ENCODE results near the gene CEP290. TPM values are rescaled to one million over a fixed set of nuclear protein-coding genes. Genes with fewer than 3 reads are reported as not detected.

Gene CEP290
- total and polyA plus RNA-seq, 2 donors (not counting 3 experiments of a cell fraction or from before 2014, with no cell fraction given) = 3.9 to 16.5 TPM

- FAIRE-seq = no peak
- TF ChIP-seq POLR2A (IDR thresholded peaks at IDR 0.05; ENCODE audit: low read depth, low read length) = no peak
- no peak for TF ChIP-seq GATA2 (IDR thresholded peaks at IDR 0.05; ENCODE audit: insufficient read depth, insufficient read length, low read depth, low read length)
- no peak for TF ChIP-seq MYC (IDR thresholded peaks at IDR 0.05; ENCODE audit: low read depth, low read length)
- TF ChIP-seq, protein P1, sequence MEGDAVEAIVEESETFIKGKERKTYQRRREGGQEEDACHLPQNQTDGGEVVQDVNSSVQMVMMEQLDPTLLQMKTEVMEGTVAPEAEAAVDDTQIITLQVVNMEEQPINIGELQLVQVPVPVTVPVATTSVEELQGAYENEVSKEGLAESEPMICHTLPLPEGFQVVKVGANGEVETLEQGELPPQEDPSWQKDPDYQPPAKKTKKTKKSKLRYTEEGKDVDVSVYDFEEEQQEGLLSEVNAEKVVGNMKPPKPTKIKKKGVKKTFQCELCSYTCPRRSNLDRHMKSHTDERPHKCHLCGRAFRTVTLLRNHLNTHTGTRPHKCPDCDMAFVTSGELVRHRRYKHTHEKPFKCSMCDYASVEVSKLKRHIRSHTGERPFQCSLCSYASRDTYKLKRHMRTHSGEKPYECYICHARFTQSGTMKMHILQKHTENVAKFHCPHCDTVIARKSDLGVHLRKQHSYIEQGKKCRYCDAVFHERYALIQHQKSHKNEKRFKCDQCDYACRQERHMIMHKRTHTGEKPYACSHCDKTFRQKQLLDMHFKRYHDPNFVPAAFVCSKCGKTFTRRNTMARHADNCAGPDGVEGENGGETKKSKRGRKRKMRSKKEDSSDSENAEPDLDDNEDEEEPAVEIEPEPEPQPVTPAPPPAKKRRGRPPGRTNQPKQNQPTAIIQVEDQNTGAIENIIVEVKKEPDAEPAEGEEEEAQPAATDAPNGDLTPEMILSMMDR (IDR thresholded peaks at IDR 0.05; ENCODE audit: extremely low read depth in 1 of 2, insufficient read depth in 1 of 2, low read depth in 1 of 2, low read length in 2 of 2) = no peak
- no peaks in the 10 kb centered on the region for H3K27me3 ChIP-seq (ENCODE audit: control insufficient read depth in 2 of 2, insufficient read depth in 2 of 2, low read length in 2 of 2)
- CTCF ChIA-PET = no interaction called here
- H3K4me3 ChIP-seq (replicated peaks in 1 of 3; ENCODE audit: insufficient read depth in 1 of 3, low read depth in 1 of 3, low read length in 3 of 3) = no peak overlapping the region
- no TSS peak for BruUV-seq (replicated peaks)
- H3K9me3 ChIP-seq (replicated peaks; ENCODE audit: control insufficient read depth, insufficient read depth, low read length) = no peaks in the 10 kb centered on the region
- no peak for DNase-seq (ENCODE audit: low read depth, low spot score)
- no peaks in the 10 kb centered on the region for H3K79me2 ChIP-seq (ENCODE audit: control insufficient read depth, insufficient read depth, low read length)
- no peak overlapping the region for H3K27ac ChIP-seq (ENCODE audit: insufficient read depth, low read depth, low read length)
- intact Hi-C loops (cut with micrococcal nuclease) (no loop called here), dilution Hi-C loops (cut with MboI; ENCODE audit: extremely low pct_ligation_motif_present, low sequenced_read_pairs) (no loop called here)
- POLR2A ChIA-PET = no interaction called here
- H3K36me3 ChIP-seq (ENCODE audit: control insufficient read depth in 2 of 2, extremely low read depth in 1 of 2, insufficient read depth in 2 of 2, low read length in 2 of 2) = no peaks in the 10 kb centered on the region
- H3K9me1 ChIP-seq (replicated peaks; ENCODE audit: control insufficient read depth, extremely low read depth, insufficient read depth, low read length) = no peaks in the 10 kb centered on the region
- H3K9ac ChIP-seq (replicated peaks; ENCODE audit: extremely low read depth, insufficient read depth, low read length) = no peak overlapping the region
- no peak overlapping the region for H2AFZ ChIP-seq (ENCODE audit: low read depth, low read length)
- no peaks in the 10 kb centered on the region for H4K20me1 ChIP-seq (replicated peaks; ENCODE audit: control insufficient read depth, extremely low read depth, insufficient read depth, low read length)
- no peak overlapping the region for H3K4me2 ChIP-seq (ENCODE audit: insufficient read depth, low read length)
- H3K4me1 ChIP-seq (ENCODE audit: control insufficient read depth, extremely low read depth, insufficient read depth, low read length) = no peaks in the 10 kb centered on the region
Observed at GRCh38 chr12:88179436-88180014, 37.6 kb upstream of the CEP290 start.

DNA sequence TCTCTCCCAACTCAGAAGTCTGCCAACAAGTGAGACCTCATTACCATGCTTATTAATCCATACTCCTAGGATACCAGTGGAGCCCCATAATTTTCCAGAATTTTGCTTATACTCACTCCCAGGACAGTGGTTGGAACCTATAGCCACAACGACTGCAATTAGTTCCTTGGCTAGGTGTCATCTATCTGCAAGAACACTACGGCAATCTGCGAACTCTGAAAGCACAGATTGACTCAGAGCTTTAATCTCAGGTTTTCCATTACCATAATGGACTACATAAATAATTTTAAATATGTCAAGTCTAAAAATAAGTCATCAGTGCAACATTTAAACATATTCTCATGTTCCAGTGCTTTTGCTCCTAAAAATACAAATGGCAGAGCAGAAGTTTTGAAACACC, 33.7 kb upstream of the CEP290 start:
- no peak overlapping the region for H3K9ac ChIP-seq (replicated peaks; ENCODE audit: extremely low read depth, insufficient read depth, low read length)
- H3K9me3 ChIP-seq (replicated peaks; ENCODE audit: control insufficient read depth, insufficient read depth, low read length) = no peaks in the 10 kb centered on the region
- no peaks in the 10 kb centered on the region for H3K79me2 ChIP-seq (ENCODE audit: control insufficient read depth, insufficient read depth, low read length)
- H3K4me2 ChIP-seq (ENCODE audit: insufficient read depth, low read length) = no peak overlapping the region
- intact Hi-C loops (cut with micrococcal nuclease) = no loop called here
- no TSS peak for BruUV-seq (replicated peaks)
- H3K36me3 ChIP-seq (ENCODE audit: control insufficient read depth in 2 of 2, extremely low read depth in 1 of 2, insufficient read depth in 2 of 2, low read length in 2 of 2) = no peaks in the 10 kb centered on the region
- dilution Hi-C loops (cut with MboI; ENCODE audit: extremely low pct_ligation_motif_present, low sequenced_read_pairs) = no loop called here
- ChIA-PET CTCF (no interaction called here), POLR2A (no interaction called here)
- H3K27ac ChIP-seq (ENCODE audit: insufficient read depth, low read depth, low read length) = no peak overlapping the region
- no peak for FAIRE-seq
- no peak overlapping the region for H2AFZ ChIP-seq (ENCODE audit: low read depth, low read length)
- peaks cover 2% of the 10 kb centered on the region for H3K4me1 ChIP-seq (ENCODE audit: control insufficient read depth, extremely low read depth, insufficient read depth, low read length)
- no peaks in the 10 kb centered on the region for H4K20me1 ChIP-seq (replicated peaks; ENCODE audit: control insufficient read depth, extremely low read depth, insufficient read depth, low read length)
- H3K4me3 ChIP-seq (replicated peaks in 1 of 3; ENCODE audit: insufficient read depth in 1 of 3, low read depth in 1 of 3, low read length in 3 of 3) = no peak overlapping the region
- no peak for TF ChIP-seq POLR2AphosphoS5 (IDR thresholded peaks at IDR 0.05; ENCODE audit: insufficient read depth, low read depth, low read length)
- no peak for TF ChIP-seq GATA2 (IDR thresholded peaks at IDR 0.05; ENCODE audit: insufficient read depth, insufficient read length, low read depth, low read length)
- TF ChIP-seq EZH2 (IDR thresholded peaks at IDR 0.05; ENCODE audit: borderline replicate concordance, low read depth, low read length, severe bottlenecking) = no peak
- TF ChIP-seq, protein P2, sequence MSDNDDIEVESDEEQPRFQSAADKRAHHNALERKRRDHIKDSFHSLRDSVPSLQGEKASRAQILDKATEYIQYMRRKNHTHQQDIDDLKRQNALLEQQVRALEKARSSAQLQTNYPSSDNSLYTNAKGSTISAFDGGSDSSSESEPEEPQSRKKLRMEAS (IDR thresholded peaks at IDR 0.05; ENCODE audit: insufficient read depth, insufficient read length) = no peak
- TF ChIP-seq, protein P1 (IDR thresholded peaks at IDR 0.05; ENCODE audit: extremely low read depth in 1 of 2, insufficient read depth in 1 of 2, low read depth in 1 of 2, low read length in 2 of 2) = no peak
- TF ChIP-seq POLR2A (IDR thresholded peaks at IDR 0.05; ENCODE audit: low read depth, low read length) = no peak
- TF ChIP-seq JUN (IDR thresholded peaks at IDR 0.05; ENCODE audit: borderline replicate concordance, insufficient read depth, insufficient read length, low read depth) = no peak
- no peak for TF ChIP-seq FOS (IDR thresholded peaks at IDR 0.05; ENCODE audit: borderline replicate concordance, insufficient read depth, low read length)
- TF ChIP-seq MYC (IDR thresholded peaks at IDR 0.05; ENCODE audit: low read depth, low read length) = no peak
- no peaks in the 10 kb centered on the region for H3K27me3 ChIP-seq (ENCODE audit: control insufficient read depth in 2 of 2, insufficient read depth in 2 of 2, low read length in 2 of 2)
- no peaks in the 10 kb centered on the region for H3K9me1 ChIP-seq (replicated peaks; ENCODE audit: control insufficient read depth, extremely low read depth, insufficient read depth, low read length)
- DNase-seq (ENCODE audit: low read depth, low spot score) = no peak

Measured in endothelial cell of umbilical vein (primary cell).